ENCODE data around the gene PTPRR. TPM values are rescaled to one million over a fixed set of nuclear protein-coding genes. Genes with fewer than 3 reads are reported as not detected.

The PTPRR gene
- total and polyA plus RNA-seq, 10 of the 15 experiments (the other 5 are each of a cell fraction or from before 2014, with no cell fraction given), result 0.14 to 3.1 (median 0.42) TPM

GRCh38 chr12:70637303-70638085 is 283.0 kb downstream of the PTPRR start, which contains the start of gene PTPRB (continued):
- no peak for TF ChIP-seq SMAD1 (IDR thresholded peaks at IDR 0.05; ENCODE audit: low read depth, partially characterized antibody)
- no peak for TF ChIP-seq RELB (IDR thresholded peaks at IDR 0.05; ENCODE audit: low read depth)
- no peak for TF ChIP-seq REST (IDR thresholded peaks at IDR 0.05; ENCODE audit: low read depth, low read length)
- no peak for TF ChIP-seq BRCA1 (IDR thresholded peaks at IDR 0.05; ENCODE audit: low read depth, low read length)
- no peak for TF ChIP-seq KAT2A (conservative IDR thresholded peaks at IDR 0.05; ENCODE audit: control insufficient read depth, low read depth, low read length)
- no peak for TF ChIP-seq CHD4 (IDR thresholded peaks at IDR 0.05)
- TF ChIP-seq SMC3 (IDR thresholded peaks at IDR 0.05; ENCODE audit: borderline replicate concordance, low read length), result no peak
- TF ChIP-seq KDM1A (IDR thresholded peaks at IDR 0.05; ENCODE audit: borderline replicate concordance), result no peak
